NCI-H2196 (cell line): Measurements from ENCODE around the gene HNRNPLL.
A peak's percentile ranks its signal among the peaks of the same experiment; 100 is the strongest.
"Not testable (repeated sequence)": the region's sequence is repeated elsewhere in the genome, so short reads cannot be mapped to it uniquely, and the experiment has no call there.

Source experiments
- DNase-seq: peaks from one replicate; lab custom pipeline; 2025; ENCODE audit not compliant: unreplicated experiment; lab: John Stamatoyannopoulos, UW

Gene HNRNPLL

DNA sequence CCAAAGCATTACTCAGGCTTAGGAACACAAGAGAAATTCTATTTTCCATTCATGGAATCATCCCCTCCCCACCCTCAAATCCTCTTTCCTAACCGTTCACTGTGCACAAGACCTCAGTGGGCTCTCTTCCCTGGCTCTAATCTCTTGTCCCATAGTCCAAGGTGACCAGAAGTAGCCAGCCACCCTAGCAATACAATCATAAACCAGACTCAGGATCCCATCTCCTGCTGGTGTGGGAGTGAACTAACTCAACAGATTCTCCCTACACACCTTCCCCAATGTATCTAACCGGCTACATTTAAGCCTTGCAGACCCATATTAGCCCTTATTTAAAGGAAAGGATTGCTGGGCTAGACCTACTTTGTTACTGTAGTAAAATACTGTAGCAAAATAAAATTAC is 45.5 kb downstream of the HNRNPLL start:
- no peak for DNase-seq

DNA sequence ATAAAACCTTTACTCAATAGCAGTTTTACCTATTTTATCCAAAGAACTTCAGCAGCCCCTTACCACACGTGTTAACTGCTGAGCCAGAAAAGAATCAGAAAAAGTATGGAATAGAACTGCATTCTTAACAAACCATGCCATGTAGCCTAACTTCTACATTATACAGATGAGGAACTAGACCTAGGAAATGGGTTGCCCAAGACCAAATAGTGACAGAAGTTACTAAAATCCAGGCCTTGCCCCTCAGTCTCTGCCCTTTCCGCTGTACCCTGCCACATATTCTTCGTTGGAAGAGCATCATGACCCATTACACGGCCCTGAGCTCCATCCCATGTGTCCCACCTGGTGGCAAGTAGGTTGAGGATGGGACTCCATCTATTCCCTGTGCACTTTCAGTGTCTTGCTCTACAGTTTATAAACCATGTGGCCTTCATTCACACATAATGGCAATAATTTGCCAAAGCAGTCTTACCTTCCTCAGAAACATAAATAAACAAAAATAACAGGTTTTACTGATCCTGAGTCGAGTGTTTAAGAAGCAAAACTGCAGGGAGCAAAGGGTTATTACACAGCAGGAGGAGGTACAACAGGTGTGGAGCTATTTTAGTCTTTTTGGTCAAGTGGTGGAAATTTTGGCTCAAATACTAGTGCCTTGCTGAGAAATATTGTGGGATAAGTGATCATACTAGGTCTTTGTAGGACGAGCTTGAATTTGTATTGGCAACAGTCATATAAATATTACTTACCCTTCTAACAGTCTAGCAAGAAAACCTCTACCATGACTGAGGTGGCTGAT is 46.5 kb downstream of the HNRNPLL start:
- no peak for DNase-seq

- no peak for DNase-seq
Measured at GRCh38 chr2:38554973-38555595, 47.6 kb downstream of the HNRNPLL start.

DNA sequence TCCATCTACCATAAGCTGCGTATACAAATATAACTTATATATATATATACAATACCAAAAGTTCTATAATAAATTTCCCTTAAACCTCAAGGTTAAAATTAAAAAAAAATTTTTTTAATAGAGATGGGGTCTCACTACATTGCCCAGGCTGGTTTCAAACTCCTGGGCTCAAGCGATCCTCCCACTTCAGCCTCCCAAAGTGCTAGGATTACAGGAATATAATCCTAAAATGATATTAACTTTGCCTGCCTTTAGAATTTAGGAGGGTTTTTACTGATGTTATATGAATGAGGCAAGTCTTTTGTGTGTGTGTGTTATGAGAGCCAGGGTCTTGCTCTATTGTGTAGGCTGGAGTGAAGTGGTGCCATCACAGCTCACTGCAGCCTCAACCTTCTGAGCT is 49.2 kb downstream of the HNRNPLL start:
- DNase-seq, result no peak

DNA sequence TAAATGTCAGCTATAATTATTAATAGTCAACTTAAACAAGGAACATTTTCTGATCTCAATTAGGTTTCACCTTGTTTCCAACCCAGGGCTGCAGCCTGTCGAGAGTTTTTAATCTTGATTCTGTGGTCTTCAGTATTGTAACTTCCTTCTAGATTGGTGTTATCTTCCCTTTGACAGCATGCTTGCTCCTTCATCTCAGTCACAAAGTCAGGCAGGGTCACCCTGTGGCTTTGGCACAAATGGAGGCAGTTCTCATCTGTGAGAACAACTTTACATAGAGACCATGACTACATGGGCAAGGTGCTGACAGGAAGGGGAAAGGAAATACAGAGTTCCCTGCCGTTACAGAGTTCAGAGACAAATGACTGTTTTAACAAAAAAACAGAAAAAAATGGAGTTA is 50.5 kb downstream of the HNRNPLL start:
- no peak for DNase-seq

GRCh38 chr2:38551746-38552145 is 51.0 kb downstream of the HNRNPLL start:
- no peak for DNase-seq

- DNase-seq, result no peak
Measured at GRCh38 chr2:38551171-38551570, 51.6 kb downstream of the HNRNPLL start.

DNA sequence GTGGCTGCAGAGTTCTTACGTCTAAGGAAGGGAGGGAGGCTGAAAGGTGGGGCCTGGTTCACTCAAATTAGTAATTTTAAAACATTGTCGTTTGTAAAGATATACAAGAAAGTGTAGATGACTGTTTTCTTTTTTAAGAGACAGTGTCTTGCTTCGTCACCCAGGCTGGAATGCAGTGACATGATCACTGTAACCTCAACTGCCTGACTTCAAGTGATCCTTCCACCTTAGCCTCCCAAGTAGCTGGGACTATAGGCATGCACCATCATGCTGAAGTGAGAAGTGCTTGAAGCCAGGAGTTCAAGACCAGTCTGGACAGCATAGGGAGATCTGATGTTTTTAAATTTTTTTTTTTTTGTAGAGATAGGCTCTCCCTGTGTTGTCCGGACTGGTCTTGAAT is 52.9 kb downstream of the HNRNPLL start:
- DNase-seq, result no peak

DNA sequence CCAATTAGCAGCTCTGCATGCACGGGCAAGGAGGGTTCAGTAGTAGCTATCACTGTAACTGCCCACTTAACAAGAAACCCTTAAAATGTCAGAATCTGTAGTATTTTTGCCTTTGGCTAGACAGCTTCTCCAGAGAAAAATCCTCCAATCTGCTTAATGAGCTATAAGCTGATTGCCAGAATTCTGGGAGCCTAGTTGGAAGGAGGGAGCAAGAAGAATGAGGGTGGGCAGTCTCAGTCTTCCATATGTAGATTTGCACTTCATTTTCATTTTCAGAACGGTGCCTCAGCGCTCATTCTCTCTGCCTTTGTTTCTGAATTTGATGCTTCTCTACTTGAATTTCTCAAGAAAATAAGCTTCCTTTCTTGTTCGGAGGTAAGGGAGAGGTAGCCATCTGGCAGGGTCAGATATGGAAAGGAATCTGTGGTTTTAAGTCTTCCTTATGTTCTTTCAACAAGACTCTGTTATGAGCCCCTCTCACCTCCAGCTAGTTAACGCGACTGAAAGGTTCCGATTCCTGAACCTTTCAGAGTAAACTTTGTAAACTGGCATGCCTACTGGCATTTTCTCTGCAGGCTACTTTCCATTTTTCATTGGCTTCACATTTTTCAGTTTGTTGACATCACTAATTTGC is 53.5 kb downstream of the HNRNPLL start:
- DNase-seq, result no peak

GRCh38 chr2:38547791-38548190 is 54.9 kb downstream of the HNRNPLL start:
- no peak for DNase-seq

DNA sequence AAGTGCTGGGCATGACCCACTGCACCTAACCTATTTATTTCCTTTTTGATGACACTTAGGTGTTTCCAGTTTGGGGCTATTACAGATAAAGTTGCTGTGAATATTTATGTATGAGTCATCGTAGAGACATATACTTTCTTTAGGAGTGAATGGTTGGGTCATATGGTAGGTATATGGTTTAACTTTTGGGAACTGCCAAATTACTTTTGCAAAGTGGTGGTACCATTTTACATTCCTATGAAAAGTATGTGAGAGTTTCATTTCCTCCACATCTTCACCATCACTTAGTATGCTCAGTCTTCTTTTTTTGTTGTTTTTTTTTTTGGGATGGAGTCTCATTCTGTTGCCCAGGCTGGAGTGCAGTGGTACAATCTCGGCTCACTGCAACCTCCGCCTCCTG is 56.1 kb downstream of the HNRNPLL start:
- DNase-seq, result no peak

DNA sequence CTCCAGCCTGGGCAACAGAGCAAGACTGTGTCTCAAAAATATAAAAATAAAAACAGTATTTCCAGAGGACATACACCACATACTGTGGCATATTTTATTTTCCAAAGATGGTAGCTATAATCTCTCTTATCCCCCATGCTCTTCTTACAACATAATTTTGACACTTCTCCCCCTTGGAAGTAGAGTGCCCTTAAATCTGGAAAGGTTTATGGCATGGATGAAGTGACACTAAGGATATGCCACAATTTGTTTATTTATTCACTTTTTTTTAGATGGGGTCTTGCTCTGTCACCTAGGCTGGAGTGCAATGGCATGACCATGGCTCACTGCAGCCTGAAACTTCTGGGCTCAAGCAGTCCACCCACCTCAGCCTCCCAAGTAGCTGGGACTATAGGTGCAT is 56.7 kb downstream of the HNRNPLL start:
- no peak for DNase-seq

DNA sequence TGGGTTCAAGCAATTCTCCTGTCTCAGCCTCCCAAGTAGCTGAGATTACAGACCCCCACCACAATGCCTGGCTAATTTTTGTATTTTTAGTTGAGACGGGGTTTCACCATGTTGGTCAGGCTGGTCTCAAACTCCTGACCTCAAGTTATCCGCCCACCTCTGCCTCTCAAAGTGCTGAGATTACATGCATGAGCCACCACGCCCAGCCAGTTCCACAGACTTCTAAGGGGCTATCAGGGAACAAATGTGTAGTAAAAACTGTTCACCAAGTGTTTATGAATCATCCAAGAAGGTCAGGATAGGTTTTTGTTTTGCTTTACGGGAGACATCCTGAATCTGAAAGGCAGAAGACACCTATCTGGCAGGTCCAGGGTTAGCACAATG is 60.5 kb downstream of the HNRNPLL start:
- not testable (repeated sequence) for DNase-seq

- DNase-seq, result no peak
Measured at GRCh38 chr2:38540580-38541286, 62.0 kb downstream of the HNRNPLL start.

DNA sequence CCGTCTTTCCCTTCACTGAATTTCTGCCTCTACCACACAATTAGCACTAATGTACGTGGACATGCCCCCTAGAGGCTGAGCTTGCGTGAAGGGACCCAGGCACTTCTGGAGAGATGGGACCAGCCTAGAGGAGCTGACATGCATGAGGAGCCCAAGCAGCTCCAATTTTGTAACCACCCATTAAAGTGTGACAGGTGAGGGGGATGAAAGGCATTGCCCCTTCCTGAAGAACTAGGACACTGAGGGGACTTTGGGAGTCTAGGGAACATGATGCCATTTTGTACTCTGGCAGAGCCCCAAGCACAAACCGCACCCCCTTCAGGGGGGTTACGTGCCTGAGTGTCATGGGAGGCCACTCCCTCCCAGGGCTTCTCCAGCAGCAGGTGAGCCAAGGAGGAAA is 63.6 kb downstream of the HNRNPLL start:
- no peak for DNase-seq

GRCh38 chr2:38537937-38538525 is 64.7 kb downstream of the HNRNPLL start:
- no peak for DNase-seq

DNA sequence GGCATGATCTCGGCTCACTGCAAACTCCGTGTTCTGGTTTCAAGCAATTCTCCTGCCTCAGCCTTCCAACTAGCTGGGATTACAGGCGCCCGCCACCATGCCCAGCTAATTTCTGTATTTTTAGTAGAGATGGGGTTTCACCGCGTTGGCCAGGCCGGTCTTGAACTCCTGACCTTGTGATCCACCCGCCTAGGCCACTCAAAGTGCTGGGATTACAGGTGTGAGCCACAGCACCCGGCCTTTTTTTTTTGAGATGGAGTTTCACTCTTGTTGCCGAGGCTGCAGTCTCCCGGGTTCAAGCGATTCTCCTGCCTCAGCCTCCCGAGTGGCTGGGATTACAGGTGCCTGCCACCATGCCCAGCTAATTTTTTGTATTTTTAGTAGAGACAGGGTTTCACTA is 65.4 kb downstream of the HNRNPLL start:
- DNase-seq, result not testable (repeated sequence)

DNA sequence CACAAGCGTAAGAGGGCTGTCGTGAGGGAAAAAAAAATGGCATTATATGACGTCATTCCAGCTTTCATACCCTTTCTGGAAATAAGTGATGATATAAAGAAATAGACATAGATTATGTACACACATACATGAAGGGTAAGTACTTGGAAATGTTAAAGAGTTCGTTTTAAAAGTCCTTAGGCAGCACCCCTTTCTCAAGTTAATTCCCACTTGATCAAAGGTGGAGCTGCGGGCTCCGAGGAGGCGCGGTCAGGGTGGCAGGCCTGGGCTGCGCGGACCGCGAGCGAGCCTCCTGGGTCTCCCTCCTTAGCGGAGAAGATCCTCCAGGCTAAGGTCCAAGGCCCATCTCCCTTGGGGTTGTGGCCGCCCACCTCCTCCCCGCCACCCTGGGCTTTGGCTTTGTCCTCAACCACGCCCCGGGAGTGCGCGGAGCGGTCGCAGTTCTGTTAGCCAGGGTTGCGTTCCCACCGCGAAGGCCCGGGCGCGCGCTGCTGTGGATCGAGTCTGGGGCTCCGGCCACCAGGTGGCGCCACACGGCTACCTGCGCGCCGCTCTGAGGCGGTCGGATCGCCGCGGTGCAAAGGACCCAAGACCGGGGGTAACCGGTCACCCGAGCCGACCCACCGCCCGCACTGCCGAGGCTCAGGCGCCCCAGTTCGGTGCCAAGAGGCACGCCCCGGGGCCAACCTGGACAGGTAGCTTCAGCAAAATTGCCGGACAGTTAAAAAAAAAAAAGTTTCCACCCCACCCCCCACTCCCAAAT is 66.8 kb downstream of the HNRNPLL start:
- peak; percentile 76 for DNase-seq

DNA sequence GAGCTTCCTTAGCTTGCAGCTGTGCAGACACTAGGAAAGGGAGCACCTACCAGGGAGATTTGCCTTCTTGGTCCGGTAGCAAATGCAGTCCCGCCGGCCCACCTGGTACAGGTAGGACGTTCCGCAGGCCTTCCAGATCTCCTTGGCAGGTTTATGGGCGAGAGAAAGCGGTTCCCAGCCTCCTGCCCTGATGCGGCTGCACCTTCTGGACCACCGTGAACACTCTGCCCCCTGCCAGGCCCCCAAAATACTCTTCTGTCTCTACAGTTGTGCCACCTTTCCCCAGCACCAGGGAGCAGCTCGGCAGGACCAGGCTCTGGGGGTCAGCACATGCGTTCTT is 67.4 kb downstream of the HNRNPLL start:
- no peak for DNase-seq

GRCh38 chr2:38534746-38535403 is 67.9 kb downstream of the HNRNPLL start:
- no peak for DNase-seq
